Measurements from ENCODE around the gene ZNF628.

ZNF628 gene

GRCh38 chr19:55451163-55451964, 25.1 kb upstream of the ZNF628 start:
- no peak for DNase-seq

GRCh38 chr19:55451965-55452748, 24.3 kb upstream of the ZNF628 start:
- no peak for DNase-seq

GRCh38 chr19:55452749-55453346, 23.6 kb upstream of the ZNF628 start:
- no peak for DNase-seq

- DNase-seq: no peak
Measured at GRCh38 chr19:55453511-55454260, 22.7 kb upstream of the ZNF628 start.

- peak; percentile 29 for DNase-seq
Measured at GRCh38 chr19:55454787-55455243, 21.6 kb upstream of the ZNF628 start.

- no peak for DNase-seq
Measured at GRCh38 chr19:55455576-55456235, 20.7 kb upstream of the ZNF628 start.

- DNase-seq: no peak
Measured at GRCh38 chr19:55456347-55456746, 20.1 kb upstream of the ZNF628 start.

- DNase-seq: no peak
Measured at GRCh38 chr19:55457683-55458457, 18.5 kb upstream of the ZNF628 start.

- no peak for DNase-seq
Measured at GRCh38 chr19:55459551-55459949, 16.9 kb upstream of the ZNF628 start.

GRCh38 chr19:55459950-55460657, 16.3 kb upstream of the ZNF628 start:
- DNase-seq: no peak

- DNase-seq: no peak
Measured at GRCh38 chr19:55460670-55461258, 15.7 kb upstream of the ZNF628 start.

- DNase-seq: peak; percentile 100
Measured at GRCh38 chr19:55461259-55461973, 15.0 kb upstream of the ZNF628 start, which contains the start of gene ISOC2. ISOC2 (minus strand) TSS chr19:55461642; CDS start chr19:55456486, 5,156 bp downstream.

- DNase-seq: no peak
Measured at GRCh38 chr19:55461974-55462626, 14.3 kb upstream of the ZNF628 start.

- no peak for DNase-seq
Measured at GRCh38 chr19:55462722-55463121, 13.7 kb upstream of the ZNF628 start.

- no peak for DNase-seq
Measured at GRCh38 chr19:55463583-55464031, 12.8 kb upstream of the ZNF628 start.

GRCh38 chr19:55464039-55464661, 12.3 kb upstream of the ZNF628 start:
- DNase-seq: no peak

- no peak for DNase-seq
Measured at GRCh38 chr19:55464662-55465054, 11.8 kb upstream of the ZNF628 start, which contains the start of gene C19orf85. C19orf85 (minus strand) TSS chr19:55464751; CDS start chr19:55464554, 197 bp downstream.
